T-cell (primary cell): ENCODE measurements around the gene CDC42EP5. TPM values are rescaled to one million over a fixed set of nuclear protein-coding genes. Genes with fewer than 3 reads are reported as not detected.

ENCODE experiments used
- ATAC-seq, 4 experiments: fragments of 200-7000 bp in 3 of 4; fragments of 150-1000 bp in 1 of 4; cut with Tn5 transposase; replicated peaks in 1 of 4; 1 replicate in 3 of 4; 2 replicates in 1 of 4; pipeline ENCODE4 v1.10.0; 2021; ENCODE audit warnings: moderate library complexity in 3 of 4, mild to moderate bottlenecking in 2 of 4, moderate number of reproducible peaks in 1 of 4
- CTCF ChIA-PET, 2 donors: fragments of 300-600 bp; sonication (Branson Sonifier 250); formaldehyde crosslinking; loops; one replicate each; lab custom pipeline; 2022; ENCODE audit warnings: antibody characterized with exemption in 2 of 2; lab: Charles Lee
- POLR2A ChIA-PET, 2 donors: fragments of 300-600 bp; sonication (Branson Sonifier 250); formaldehyde crosslinking; loops; one replicate each; lab custom pipeline; 2022; ENCODE audit warnings: antibody characterized with exemption in 2 of 2; lab: Charles Lee
- DNase-seq, 35 experiments: peaks; one replicate each; pipeline versions ENCODE4 v3.0.0 to v3.0.0-alpha.2; 2013 to 2023
- H3K27ac ChIP-seq: one replicate; pipeline ENCODE4 v1.5.1; 2013; ENCODE audit warnings: low read length
- H3K27me3 ChIP-seq, 2 experiments: replicated peaks in 1 of 2; 1 replicate in 1 of 2; 2 replicates in 1 of 2; pipeline versions ENCODE4 v1.6.1 to v1.7.0; 2013; ENCODE audit warnings: low read length in 1 of 2, mixed read lengths in 1 of 2; ENCODE audit not compliant: control insufficient read depth in 2 of 2, insufficient read depth in 2 of 2; ENCODE audit errors: extremely low read depth in 1 of 2
- H3K36me3 ChIP-seq, 2 donors: 1 replicate in 1 of 2; 2 replicates in 1 of 2; pipeline versions ENCODE4 v1.6.1 to v1.7.0; 2013; ENCODE audit warnings: low read length in 1 of 2; ENCODE audit not compliant: control insufficient read depth in 2 of 2, insufficient read depth in 1 of 2; ENCODE audit errors: extremely low read depth in 1 of 2
- H3K4me1 ChIP-seq, 2 experiments: 1 replicate in 1 of 2; 2 replicates in 1 of 2; pipeline versions ENCODE4 v1.6.1 to v1.7.0; 2013; ENCODE audit warnings: low read length in 2 of 2, mixed read lengths in 1 of 2; ENCODE audit not compliant: insufficient read depth in 2 of 2, control insufficient read depth in 1 of 2; ENCODE audit errors: extremely low read depth in 1 of 2
- H3K4me3 ChIP-seq, 2 donors: 1 replicate in 1 of 2; 2 replicates in 1 of 2; pipeline versions ENCODE4 v1.5.1 to v1.7.0; 2013; ENCODE audit warnings: mild to moderate bottlenecking in 2 of 2, low read length in 1 of 2, moderate library complexity in 1 of 2; ENCODE audit not compliant: control insufficient read depth in 1 of 2; ENCODE audit errors: extremely low read depth in 1 of 2
- H3K9me3 ChIP-seq: 2 replicates; pipeline ENCODE4 v1.7.0; 2013
- H3K27ac Mint-ChIP-seq, 2 donors: one replicate each; pipeline ENCODE4 v1.8.0; 2020 to 2021; ENCODE audit warnings: mild to moderate bottlenecking in 2 of 2, mixed read lengths in 2 of 2
- H3K27me3 Mint-ChIP-seq, 2 donors: one replicate each; pipeline ENCODE4 v1.8.0; 2021 to 2022; ENCODE audit warnings: mixed read lengths in 2 of 2
- H3K36me3 Mint-ChIP-seq: one replicate; pipeline ENCODE4 v1.8.0; 2021; ENCODE audit warnings: mixed read lengths
- H3K4me1 Mint-ChIP-seq, 3 donors: one replicate each; pipeline ENCODE4 v1.8.0; 2020 to 2022; ENCODE audit warnings: mixed read lengths in 3 of 3, mild to moderate bottlenecking in 1 of 3
- H3K4me3 Mint-ChIP-seq, 3 donors: one replicate each; pipeline ENCODE4 v1.8.0; 2020 to 2022; ENCODE audit warnings: mild to moderate bottlenecking in 3 of 3, mixed read lengths in 3 of 3, moderate library complexity in 3 of 3
- H3K9me3 Mint-ChIP-seq, 3 donors: one replicate each; pipeline ENCODE4 v1.8.0; 2020 to 2022; ENCODE audit warnings: mixed read lengths in 3 of 3
- WGBS: methylation state at CpG from one replicate; pipeline ENCODE4 v1.1.5; 2013; ENCODE audit warnings: missing lambda C conversion rate; ENCODE audit not compliant: insufficient coverage; 5-methylcytosine and 5-hydroxymethylcytosine counted together
- total RNA-seq, 35 experiments: library from RNA in 6 of 35; stranded (reverse) in 6 of 35; fragments of 120-200 nt in 1 of 35; gene quantifications; one replicate each; pipeline versions ENCODE4 v1.2.1 to v1.2.4 and lab custom pipeline; 2013 to 2026

CDC42EP5 gene
- total RNA-seq, 5 donors from 2014 or later (not counting 1 experiment from before 2014, with no cell fraction given): 0.43 TPM; not detected in 4

DNA sequence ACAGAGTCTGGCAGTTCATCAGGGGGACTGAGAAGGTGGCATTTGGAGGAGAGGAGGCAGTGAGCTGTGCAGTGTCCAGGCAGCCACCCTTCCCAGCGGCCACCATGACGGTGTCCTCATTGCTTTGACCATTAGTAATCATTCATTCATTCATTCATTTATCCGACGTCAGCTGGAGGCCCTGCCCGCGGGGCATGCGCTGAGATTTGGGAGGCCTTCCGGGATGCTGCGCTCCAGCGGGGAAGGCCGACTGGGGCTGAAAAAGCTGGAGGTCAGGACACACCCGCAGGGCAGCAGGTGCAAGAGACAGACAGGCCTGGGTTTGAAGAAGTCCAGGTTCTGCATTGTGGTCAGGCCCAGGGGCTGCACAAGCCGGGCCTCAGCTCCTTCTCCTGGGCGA, 48.9 kb downstream of the CDC42EP5 start:
- ATAC-seq: no peak
- POLR2A ChIA-PET: no interaction called here
- peaks cover 25 to 65% of the 10 kb centered on the region in 2 donors for H3K27me3 Mint-ChIP-seq

DNA sequence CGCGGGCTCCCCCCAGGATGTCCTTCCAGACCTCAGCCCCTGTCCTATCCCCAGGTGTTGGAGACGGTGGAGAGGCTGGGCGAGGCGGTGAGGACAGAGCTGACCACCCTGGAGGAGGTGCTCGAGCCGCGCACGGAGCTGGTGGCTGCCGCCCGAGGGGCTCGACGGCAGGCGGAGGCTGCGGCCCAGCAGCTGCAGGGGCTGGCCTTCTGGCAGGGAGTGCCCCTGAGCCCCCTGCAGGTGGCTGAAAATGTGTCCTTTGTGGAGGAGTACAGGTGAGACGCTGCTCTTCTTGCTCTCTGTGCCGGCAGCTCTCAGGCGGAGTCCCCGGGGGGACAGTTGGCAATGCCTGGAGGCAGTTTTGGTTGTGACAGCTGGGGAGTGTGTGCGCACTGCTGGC, 51.0 kb downstream of the CDC42EP5 start:
- Mint-ChIP-seq H3K27me3 (peaks cover 32 to 67% of the 10 kb centered on the region in 2 donors), H3K36me3 (no peaks in the 10 kb centered on the region), H3K27ac (no peak overlapping the region), H3K4me3 (no peak overlapping the region), H3K9me3 (no peaks in the 10 kb centered on the region), H3K4me1 (peaks cover 13 to 15% (median 13%) of the 10 kb centered on the region in 3 donors)
- Histone ChIP-seq H3K27ac (no peak overlapping the region), H3K36me3 (no peaks in the 10 kb centered on the region), H3K4me1 (peaks cover 4 to 10% of the 10 kb centered on the region in 2 experiments), H3K27me3 (peaks cover 2 to 82% of the 10 kb centered on the region in 2 experiments), H3K4me3 (no peak overlapping the region), H3K9me3 (no peaks in the 10 kb centered on the region)
- ATAC-seq: no peak
- POLR2A ChIA-PET: no interaction called here
- DNase-seq: no peak
- CTCF ChIA-PET: no interaction called here
- WGBS: 92% methylated on average over 14 of the region's 20 CpGs

More for the DNA sequence above, 48.9 kb downstream of the CDC42EP5 start:
- H3K27me3 ChIP-seq: peaks cover 2 to 87% of the 10 kb centered on the region in 2 experiments
- CTCF ChIA-PET: no interaction called here
- no peaks in the 10 kb centered on the region for H3K4me1 ChIP-seq
- H3K27ac Mint-ChIP-seq: no peak overlapping the region
- no peaks in the 10 kb centered on the region for H3K36me3 Mint-ChIP-seq
- no peaks in the 10 kb centered on the region for H3K9me3 ChIP-seq
- no peaks in the 10 kb centered on the region for H3K9me3 Mint-ChIP-seq
- 87% methylated on average over 14 of the region's 14 CpGs for WGBS
- H3K4me3 Mint-ChIP-seq: no peak overlapping the region
- H3K36me3 ChIP-seq: no peaks in the 10 kb centered on the region
- no peak for DNase-seq
- no peak overlapping the region for H3K27ac ChIP-seq
- H3K4me1 Mint-ChIP-seq: peaks cover 0 to under 1% (median 0%) of the 10 kb centered on the region in 3 donors
- H3K4me3 ChIP-seq: no peak overlapping the region

DNA sequence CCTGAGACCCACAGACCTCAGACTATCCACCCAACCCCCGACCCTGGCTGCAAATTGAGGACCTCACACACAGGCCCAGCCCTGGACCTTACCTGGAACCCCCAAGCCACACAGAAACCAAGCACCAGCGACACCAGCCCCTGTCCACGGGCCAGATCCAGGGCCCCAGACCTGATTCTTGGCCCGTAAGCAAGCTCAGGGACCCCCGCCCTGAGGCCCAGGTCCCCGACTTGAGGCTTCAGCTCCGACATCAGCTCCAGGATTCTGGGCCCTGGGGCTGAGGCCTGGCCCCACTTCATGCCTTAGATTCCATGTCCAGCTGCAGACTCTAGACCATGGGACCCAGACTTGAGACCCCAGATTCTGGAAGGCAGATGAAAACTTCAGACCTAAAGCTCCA, 51.6 kb downstream of the CDC42EP5 start:
- H3K4me3 ChIP-seq: no peak overlapping the region
- ChIA-PET POLR2A (no interaction called here), CTCF (no interaction called here)
- H3K4me1 ChIP-seq: peaks cover 4 to 10% of the 10 kb centered on the region in 2 experiments
- DNase-seq (no peak), ATAC-seq (no peak)
- Mint-ChIP-seq H3K27me3 (peaks cover 31 to 64% of the 10 kb centered on the region in 2 donors), H3K4me3 (no peak overlapping the region), H3K9me3 (no peaks in the 10 kb centered on the region), H3K27ac (no peak overlapping the region), H3K4me1 (peaks cover 14 to 16% (median 15%) of the 10 kb centered on the region in 3 donors), H3K36me3 (no peaks in the 10 kb centered on the region)
- H3K27ac ChIP-seq: no peak overlapping the region
- H3K9me3 ChIP-seq: no peaks in the 10 kb centered on the region
- H3K27me3 ChIP-seq: peaks cover 2 to 85% of the 10 kb centered on the region in 2 experiments
- 80% methylated on average over 7 of the region's 7 CpGs for WGBS
- H3K36me3 ChIP-seq: no peaks in the 10 kb centered on the region

DNA sequence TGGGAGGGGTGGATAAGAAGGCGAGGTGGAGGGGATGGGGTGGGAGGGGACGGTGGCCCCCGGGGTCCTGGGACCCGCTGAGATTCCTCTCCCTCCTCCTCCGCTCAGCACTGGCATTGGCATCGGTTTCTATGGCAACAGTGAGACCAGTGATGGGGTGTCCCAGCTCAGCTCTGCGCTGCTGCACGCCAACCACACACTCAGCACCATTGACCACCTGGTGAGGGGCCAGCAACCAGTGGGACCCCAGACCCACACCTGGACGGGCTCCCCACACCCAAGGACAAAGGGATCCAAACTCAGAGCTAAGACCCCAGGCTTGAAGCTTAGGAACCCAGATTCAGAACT, 52.0 kb downstream of the CDC42EP5 start:
- Histone ChIP-seq H3K4me3 (no peak overlapping the region), H3K27me3 (peaks cover 2 to 85% of the 10 kb centered on the region in 2 experiments), H3K9me3 (no peaks in the 10 kb centered on the region), H3K27ac (no peak overlapping the region), H3K36me3 (no peaks in the 10 kb centered on the region), H3K4me1 (peaks cover 4 to 10% of the 10 kb centered on the region in 2 experiments)
- no peak overlapping the region for H3K4me3 Mint-ChIP-seq
- ChIA-PET CTCF (no interaction called here), POLR2A (no interaction called here)
- H3K36me3 Mint-ChIP-seq: no peaks in the 10 kb centered on the region
- peaks cover 14 to 16% (median 15%) of the 10 kb centered on the region in 3 donors for H3K4me1 Mint-ChIP-seq
- no peak for DNase-seq
- H3K27ac Mint-ChIP-seq: no peak overlapping the region
- peaks cover 29 to 60% of the 10 kb centered on the region in 2 donors for H3K27me3 Mint-ChIP-seq
- ATAC-seq: no peak
- H3K9me3 Mint-ChIP-seq: no peaks in the 10 kb centered on the region
- WGBS: 85% methylated on average over 4 of the region's 9 CpGs

DNA sequence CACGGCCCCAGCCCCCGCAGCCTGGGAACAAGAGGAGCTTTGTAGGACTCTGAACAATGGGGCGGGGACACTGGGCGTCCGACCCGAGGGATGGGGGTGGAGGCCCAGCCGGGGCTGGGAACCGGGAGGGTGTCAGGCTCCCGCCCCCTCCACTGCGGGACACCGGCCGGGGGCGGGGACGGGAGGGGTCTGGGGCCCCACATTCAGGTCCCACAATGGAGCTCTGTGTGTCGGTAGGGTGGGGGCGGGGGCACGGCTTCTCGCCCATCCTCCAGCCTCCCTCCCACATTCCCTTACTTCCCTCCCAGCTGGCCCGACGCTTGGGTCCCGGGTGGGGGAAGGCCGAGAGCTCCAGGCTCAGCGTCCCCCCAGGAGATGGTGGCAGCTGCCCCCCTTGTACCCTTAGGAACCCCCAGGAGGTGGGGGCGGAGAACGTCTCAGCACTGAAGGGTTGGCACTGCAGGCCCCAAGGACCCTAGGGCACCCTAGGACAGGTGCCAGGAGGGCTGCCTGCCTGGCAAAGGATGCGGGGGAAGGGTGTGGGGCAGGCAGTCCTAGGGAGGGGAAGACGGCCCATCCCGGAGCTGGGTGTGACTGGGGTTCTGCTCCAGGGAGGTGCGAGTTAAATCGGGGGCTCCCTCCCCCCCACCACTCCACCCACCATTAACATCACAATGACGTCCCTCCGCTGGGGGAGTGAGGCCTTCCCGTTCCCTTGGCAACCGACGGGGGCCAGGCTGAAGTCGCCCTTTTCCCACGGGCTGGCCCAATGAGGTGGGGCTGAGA, 52.5 kb downstream of the CDC42EP5 start:
- DNase-seq (no peak), ATAC-seq (no peak)
- ChIA-PET CTCF (interaction anchor here in 1 of 2 donors (0.5 kb wide), 1 partner anchor 61 kb away, joined by 4 read pairs; no protein-coding TSS in a partner anchor), POLR2A (no interaction called here)
- no peak overlapping the region for H3K4me3 Mint-ChIP-seq
- H3K4me3 ChIP-seq: no peak overlapping the region
- WGBS: 39% methylated on average over 9 of the region's 37 CpGs
- H3K27ac ChIP-seq: no peak overlapping the region
- H3K9me3 Mint-ChIP-seq: no peaks in the 10 kb centered on the region
- H3K27me3 Mint-ChIP-seq: peaks cover 31 to 60% of the 10 kb centered on the region in 2 donors
- H3K9me3 ChIP-seq: no peaks in the 10 kb centered on the region
- H3K4me1 ChIP-seq: peaks cover 4 to 13% of the 10 kb centered on the region in 2 experiments
- H3K36me3 ChIP-seq: no peaks in the 10 kb centered on the region
- peaks cover 16 to 18% (median 17%) of the 10 kb centered on the region in 3 donors for H3K4me1 Mint-ChIP-seq
- H3K27ac Mint-ChIP-seq: no peak overlapping the region
- no peaks in the 10 kb centered on the region for H3K36me3 Mint-ChIP-seq
- peaks cover 2 to 86% of the 10 kb centered on the region in 2 experiments for H3K27me3 ChIP-seq

DNA sequence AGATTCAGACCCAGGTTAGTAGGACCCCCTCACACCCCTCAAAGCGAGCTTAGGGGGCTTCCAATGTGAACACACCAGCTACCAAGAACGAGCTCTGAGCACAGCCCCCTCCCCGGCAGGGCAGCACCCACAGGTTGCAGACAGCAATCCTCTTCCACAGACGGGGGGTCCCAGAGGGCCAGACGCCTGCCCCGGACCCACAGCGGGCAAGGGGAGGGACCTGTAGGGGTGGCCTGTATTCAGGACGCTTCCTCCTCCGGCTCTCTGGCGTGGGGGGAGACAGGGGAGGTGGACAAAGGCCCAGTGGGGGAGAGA, 53.1 kb downstream of the CDC42EP5 start:
- Mint-ChIP-seq H3K4me3 (no peak overlapping the region), H3K9me3 (no peaks in the 10 kb centered on the region), H3K27ac (no peak overlapping the region), H3K36me3 (no peaks in the 10 kb centered on the region), H3K27me3 (peaks cover 30 to 56% of the 10 kb centered on the region in 2 donors), H3K4me1 (peaks cover 16 to 18% (median 17%) of the 10 kb centered on the region in 3 donors)
- ChIA-PET CTCF (interaction anchor here in 1 of 2 donors (0.5 kb wide), 1 partner anchor 61 kb away, joined by 4 read pairs; no protein-coding TSS in a partner anchor), POLR2A (no interaction called here)
- Histone ChIP-seq H3K4me1 (peaks cover 4 to 16% of the 10 kb centered on the region in 2 experiments), H3K9me3 (no peaks in the 10 kb centered on the region), H3K27me3 (peaks cover 2 to 85% of the 10 kb centered on the region in 2 experiments), H3K36me3 (no peaks in the 10 kb centered on the region), H3K4me3 (no peak overlapping the region), H3K27ac (no peak overlapping the region)
- 79% methylated on average over 7 of the region's 10 CpGs for WGBS
- DNase-seq (no peak), ATAC-seq (no peak)
